ENCODE results near the gene GORAB. TPM values are rescaled to one million over a fixed set of nuclear protein-coding genes. Genes with fewer than 3 reads are reported as not detected.

Gene GORAB
- total and polyA plus RNA-seq, 2 of the 8 experiments (the other 6 are each of a cell fraction or from before 2014, with no cell fraction given): 4.0 to 9.6 TPM

- WGBS, 2 experiments (ENCODE audit: extremely low coverage in 1 of 2, insufficient coverage in 1 of 2, insufficient read length in 1 of 2, insufficient replicate concordance in 2 of 2, low coverage in 1 of 2, low lambda C conversion rate in 2 of 2, missing lambda C conversion rate in 1 of 2): 90% methylated on average over 13 of the region's 13 CpGs; no CpG with 5 or more reads in 1 of the 2 experiments
- Histone ChIP-seq H3K23ac (ENCODE audit: insufficient read length) (no peak overlapping the region), H3K4me3 (ENCODE audit: extremely low read depth in 1 of 4, insufficient read depth in 2 of 4, low read depth in 3 of 4, low read length in 4 of 4) (no peak overlapping the region), H2BK5ac (ENCODE audit: low read depth, low read length) (no peak overlapping the region), H3K4me1 (replicated peaks in 1 of 4; ENCODE audit: control insufficient read depth in 3 of 4, insufficient read depth in 4 of 4, low read length in 3 of 4) (peaks cover 0 to 4% (median 2%) of the 10 kb centered on the region in 4 experiments; a peak in 3 of 7 replicates), H3K14ac (ENCODE audit: insufficient read length) (no peak overlapping the region), H2BK120ac (replicated peaks; ENCODE audit: low read depth, low read length) (no peak overlapping the region), H3K27ac (ENCODE audit: low read depth, low read length) (no peak overlapping the region), H2AK5ac (ENCODE audit: low read depth, low read length) (no peak overlapping the region), H2AFZ (ENCODE audit: low read length) (no peak overlapping the region), H3K27me3 (replicated peaks in 1 of 4; ENCODE audit: control insufficient read depth in 3 of 4, extremely low read depth in 1 of 4, insufficient read depth in 3 of 4, low read length in 3 of 4) (peaks cover 2 to 23% (median 9%) of the 10 kb centered on the region in 4 experiments; a peak in 6 of 7 replicates), H3K23me2 (ENCODE audit: low read depth, low read length) (no peaks in the 10 kb centered on the region; the same call in 1 of the 2 replicates), H3K56ac (replicated peaks; ENCODE audit: insufficient read length, low read depth, low read length) (no peak overlapping the region), H4K5ac (ENCODE audit: insufficient read length, low read depth, low read length) (no peak overlapping the region), H4K8ac (ENCODE audit: extremely low read depth, insufficient read depth, low read length) (no peak overlapping the region), H2BK15ac (ENCODE audit: low read length) (no peak overlapping the region), H3K4me2 (ENCODE audit: insufficient read depth in 1 of 2, low read depth in 2 of 2, low read length in 2 of 2) (no peak overlapping the region), H2BK12ac (ENCODE audit: low read depth, low read length) (no peak overlapping the region), H3K9me3 (ENCODE audit: insufficient read depth in 2 of 2, low read depth in 1 of 2, low read length in 1 of 2) (no peaks in the 10 kb centered on the region), H3K36me3 (ENCODE audit: control insufficient read depth in 2 of 4, insufficient read depth in 4 of 4, low read length in 3 of 4) (no peaks in the 10 kb centered on the region), H4K20me1 (replicated peaks in 1 of 2; ENCODE audit: control insufficient read depth in 1 of 2, insufficient read depth in 2 of 2, low read length in 2 of 2) (no peaks in the 10 kb centered on the region), H3K18ac (ENCODE audit: extremely low read depth, low read length) (no peak overlapping the region), H3K4ac (replicated peaks; ENCODE audit: insufficient read length, low read depth, low read length) (no peak overlapping the region), H3K9ac (replicated peaks in 1 of 4; ENCODE audit: extremely low read depth in 1 of 4, low read depth in 3 of 4, low read length in 3 of 4) (no peak overlapping the region), H2BK20ac (ENCODE audit: low read length) (no peak overlapping the region), H4K91ac (replicated peaks; ENCODE audit: insufficient read length, low read length) (no peak overlapping the region), H3K79me1 (ENCODE audit: low read depth, low read length) (no peaks in the 10 kb centered on the region), H3K79me2 (ENCODE audit: control insufficient read depth in 1 of 2, insufficient read depth in 2 of 2, low read length in 2 of 2) (no peaks in the 10 kb centered on the region)
- FAIRE-seq: no peak
- no peak for TF ChIP-seq CTCF (IDR thresholded peaks at IDR 0.05; ENCODE audit: control extremely low read depth in 1 of 3, insufficient read depth in 1 of 3, low read depth in 1 of 3, low read length in 3 of 3)
- ChIA-PET POLR2A (ENCODE audit: partially characterized antibody) (no interaction called here), CTCF (ENCODE audit: partially characterized antibody) (interaction anchor here (0.9 to 1.0 kb wide), 2 partner anchors 10 to 78 kb away, joined by 3 to 4 read pairs; no protein-coding TSS in a partner anchor)
- no peak for DNase-seq (ENCODE audit: low read depth in 1 of 2, low spot score in 2 of 2)
Measured at GRCh38 chr1:170590921-170591705, 59.1 kb downstream of the GORAB start.

Data from H1 (cell line).